ENCODE results near the gene MARCHF6.

MARCHF6 gene

DNA sequence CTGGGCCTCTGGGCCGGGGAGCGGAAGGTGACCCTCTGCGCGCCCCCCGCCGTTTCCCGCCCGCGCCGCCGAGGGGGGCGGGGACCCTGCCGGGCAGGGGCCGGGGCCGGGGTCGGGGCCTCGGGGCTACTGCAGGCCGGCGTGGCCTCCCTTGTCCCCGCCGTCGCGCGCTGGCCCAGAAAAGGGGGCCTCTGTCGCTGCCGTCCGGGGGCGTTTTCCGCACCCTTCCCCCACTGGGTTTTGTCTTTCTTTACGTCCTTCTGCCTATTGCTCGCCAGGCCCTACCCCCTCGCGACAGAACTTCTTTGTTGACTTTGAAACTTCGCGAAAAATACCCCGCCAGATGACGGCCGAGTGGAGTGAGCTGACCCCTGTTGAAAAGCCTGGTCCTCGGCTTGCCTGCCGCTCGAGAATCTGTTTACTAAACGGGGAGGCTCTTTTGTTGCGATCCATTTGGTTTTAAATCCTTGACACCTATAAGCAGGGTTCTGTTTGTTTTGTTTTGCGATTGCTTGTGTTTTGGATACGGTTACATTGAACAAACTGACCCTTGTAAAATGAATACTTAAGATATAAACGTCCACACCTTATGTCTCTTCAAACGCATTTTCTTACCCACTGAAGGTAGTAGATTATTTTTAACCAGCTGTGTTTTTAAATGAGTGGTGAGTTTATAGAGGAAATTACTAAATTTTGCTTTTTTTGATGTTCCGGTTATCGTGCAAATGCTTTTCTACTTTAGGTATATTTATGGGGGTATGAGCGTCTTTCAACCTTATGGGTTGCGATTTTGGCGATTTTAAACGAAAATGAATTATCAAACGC lies 765 bp downstream of the MARCHF6 start:
- Histone ChIP-seq H3K9me3 (ENCODE audit: control insufficient read depth, insufficient read depth, low read depth, low read length) (no peaks in the 10 kb centered on the region), H3K27me3 (ENCODE audit: control insufficient read depth, insufficient read depth, low read length) (no peaks in the 10 kb centered on the region), H3K27ac (ENCODE audit: low read depth, low read length) (peak overlapping the region; percentile 96), H3K9ac (ENCODE audit: low read length) (peak overlapping the region; percentile 80), H3K4me3 (ENCODE audit: low read depth, low read length) (peak overlapping the region; percentile 86), H3K36me3 (ENCODE audit: control insufficient read depth, insufficient read depth, low read length) (no peaks in the 10 kb centered on the region), H3K4me1 (ENCODE audit: control insufficient read depth, insufficient read depth, low read length) (peaks cover 20% of the 10 kb centered on the region)

- H3K4me1 ChIP-seq (ENCODE audit: control insufficient read depth, insufficient read depth, low read length) = peaks cover 20% of the 10 kb centered on the region
- peak overlapping the region; percentile 86 for H3K4me3 ChIP-seq (ENCODE audit: low read depth, low read length)
- H3K27me3 ChIP-seq (ENCODE audit: control insufficient read depth, insufficient read depth, low read length) = no peaks in the 10 kb centered on the region
- H3K9ac ChIP-seq (ENCODE audit: low read length) = peak overlapping the region; percentile 80
- H3K27ac ChIP-seq (ENCODE audit: low read depth, low read length) = no peak overlapping the region
- H3K36me3 ChIP-seq (ENCODE audit: control insufficient read depth, insufficient read depth, low read length) = no peaks in the 10 kb centered on the region
- H3K9me3 ChIP-seq (ENCODE audit: control insufficient read depth, insufficient read depth, low read depth, low read length) = no peaks in the 10 kb centered on the region
Measured at GRCh38 chr5:10355071-10355889, 1.8 kb downstream of the MARCHF6 start.

DNA sequence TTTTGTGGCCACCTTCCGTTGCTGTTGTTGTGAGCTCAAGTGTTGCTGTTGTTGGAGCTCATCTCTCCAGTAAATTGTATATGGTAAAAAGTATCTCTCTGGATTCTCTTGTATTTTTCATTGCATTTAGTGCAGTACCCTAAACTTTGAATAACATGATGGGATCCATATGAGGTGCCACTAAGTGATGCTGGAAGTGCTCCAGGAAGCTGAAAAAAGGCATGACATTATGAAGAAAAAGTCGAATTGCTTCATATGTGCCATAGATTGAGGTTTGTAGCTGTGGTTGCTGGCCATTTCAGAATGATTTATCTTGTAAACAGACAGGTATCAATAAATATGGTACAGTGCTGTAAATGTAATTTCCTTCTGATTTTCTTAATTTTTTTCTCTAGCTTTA lies 5.5 kb downstream of the MARCHF6 start:
- peaks cover 8% of the 10 kb centered on the region for H3K4me1 ChIP-seq (ENCODE audit: control insufficient read depth, insufficient read depth, low read length)
- no peaks in the 10 kb centered on the region for H3K9me3 ChIP-seq (ENCODE audit: control insufficient read depth, insufficient read depth, low read depth, low read length)
- H3K27ac ChIP-seq (ENCODE audit: low read depth, low read length) = no peak overlapping the region
- H3K4me3 ChIP-seq (ENCODE audit: low read depth, low read length) = no peak overlapping the region
- no peaks in the 10 kb centered on the region for H3K27me3 ChIP-seq (ENCODE audit: control insufficient read depth, insufficient read depth, low read length)
- no peaks in the 10 kb centered on the region for H3K36me3 ChIP-seq (ENCODE audit: control insufficient read depth, insufficient read depth, low read length)
- H3K9ac ChIP-seq (ENCODE audit: low read length) = no peak overlapping the region

DNA sequence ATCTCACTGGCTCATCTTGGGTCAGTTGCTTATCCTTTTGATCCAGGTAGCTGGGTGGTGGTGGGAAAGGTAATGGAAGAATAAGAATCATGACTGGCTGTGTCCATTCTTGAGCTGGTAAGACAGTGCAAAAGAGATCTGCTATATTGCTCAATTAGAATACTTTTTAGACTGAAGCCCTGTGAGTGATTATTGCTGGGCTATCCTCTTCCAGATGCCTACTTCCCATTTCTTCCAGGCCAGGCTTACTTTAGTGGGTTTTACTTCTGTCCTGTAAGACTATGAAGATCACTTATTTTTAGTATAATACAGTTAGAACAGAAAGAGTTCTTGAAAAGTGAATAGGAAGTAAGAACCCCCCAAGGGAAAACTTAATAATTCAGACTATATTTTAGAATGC lies 7.2 kb downstream of the MARCHF6 start:
- peaks cover 8% of the 10 kb centered on the region for H3K4me1 ChIP-seq (ENCODE audit: control insufficient read depth, insufficient read depth, low read length)
- H3K27me3 ChIP-seq (ENCODE audit: control insufficient read depth, insufficient read depth, low read length) = no peaks in the 10 kb centered on the region
- H3K27ac ChIP-seq (ENCODE audit: low read depth, low read length) = no peak overlapping the region
- H3K4me3 ChIP-seq (ENCODE audit: low read depth, low read length) = no peak overlapping the region
- H3K36me3 ChIP-seq (ENCODE audit: control insufficient read depth, insufficient read depth, low read length) = no peaks in the 10 kb centered on the region
- no peaks in the 10 kb centered on the region for H3K9me3 ChIP-seq (ENCODE audit: control insufficient read depth, insufficient read depth, low read depth, low read length)
- H3K9ac ChIP-seq (ENCODE audit: low read length) = no peak overlapping the region

GRCh38 chr5:10363519-10364185 lies 10.2 kb downstream of the MARCHF6 start:
- H3K27me3 ChIP-seq (ENCODE audit: control insufficient read depth, insufficient read depth, low read length) = no peaks in the 10 kb centered on the region
- no peaks in the 10 kb centered on the region for H3K36me3 ChIP-seq (ENCODE audit: control insufficient read depth, insufficient read depth, low read length)
- no peak overlapping the region for H3K27ac ChIP-seq (ENCODE audit: low read depth, low read length)
- H3K9ac ChIP-seq (ENCODE audit: low read length) = no peak overlapping the region
- no peaks in the 10 kb centered on the region for H3K4me1 ChIP-seq (ENCODE audit: control insufficient read depth, insufficient read depth, low read length)
- H3K4me3 ChIP-seq (ENCODE audit: low read depth, low read length) = no peak overlapping the region
- H3K9me3 ChIP-seq (ENCODE audit: control insufficient read depth, insufficient read depth, low read depth, low read length) = no peaks in the 10 kb centered on the region

DNA sequence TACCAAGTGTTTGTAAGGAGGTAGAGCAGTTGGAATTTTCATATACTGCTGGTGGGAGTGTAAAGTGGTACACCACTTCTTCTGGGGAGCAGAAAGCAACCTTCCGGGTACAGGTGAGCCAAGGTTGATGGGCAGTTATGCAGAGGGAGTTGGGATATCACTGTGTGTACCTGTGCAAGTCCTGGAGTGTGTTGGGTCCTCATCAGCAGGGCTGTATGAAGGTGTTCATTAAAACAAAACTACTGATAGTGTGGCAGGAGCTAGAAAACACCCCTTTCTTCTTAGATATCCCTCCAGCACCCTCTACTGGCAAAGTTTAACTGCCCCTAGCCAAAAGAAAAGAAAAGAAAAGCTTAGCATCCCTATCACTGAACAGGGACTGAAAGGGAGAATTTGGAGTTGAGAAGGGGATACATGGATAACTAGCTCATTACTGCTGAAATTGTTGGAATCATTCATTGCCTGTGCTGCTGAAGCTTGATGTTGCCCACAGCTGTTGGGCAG lies 10.7 kb downstream of the MARCHF6 start:
- Histone ChIP-seq H3K36me3 (ENCODE audit: control insufficient read depth, insufficient read depth, low read length) (no peaks in the 10 kb centered on the region), H3K4me1 (ENCODE audit: control insufficient read depth, insufficient read depth, low read length) (no peaks in the 10 kb centered on the region)

DNA sequence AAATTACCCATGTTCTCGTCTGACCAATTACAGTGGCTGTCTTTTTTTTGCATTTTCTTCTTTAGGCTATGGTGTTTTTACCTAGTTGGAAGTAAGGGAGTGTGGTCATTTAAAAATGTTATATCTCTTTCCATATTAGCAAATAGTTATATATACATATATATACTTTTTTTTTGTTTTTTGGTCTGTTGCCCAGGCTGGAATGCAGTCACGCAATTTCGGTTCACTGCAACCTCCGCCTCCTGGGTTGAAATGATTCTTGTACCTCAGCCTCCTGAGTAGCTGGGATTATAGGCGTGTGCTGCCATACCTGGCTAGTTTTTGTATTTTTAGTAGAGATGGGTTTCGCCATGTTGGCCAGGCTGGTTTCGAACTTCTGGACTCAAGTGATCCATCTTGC lies 12.3 kb downstream of the MARCHF6 start:
- H3K9me3 ChIP-seq (ENCODE audit: control insufficient read depth, insufficient read depth, low read depth, low read length) = no peaks in the 10 kb centered on the region
- H3K36me3 ChIP-seq (ENCODE audit: control insufficient read depth, insufficient read depth, low read length) = no peaks in the 10 kb centered on the region
- H3K4me3 ChIP-seq (ENCODE audit: low read depth, low read length) = no peak overlapping the region
- H3K27me3 ChIP-seq (ENCODE audit: control insufficient read depth, insufficient read depth, low read length) = no peaks in the 10 kb centered on the region
- H3K9ac ChIP-seq (ENCODE audit: low read length) = no peak overlapping the region
- H3K27ac ChIP-seq (ENCODE audit: low read depth, low read length) = no peak overlapping the region
- H3K4me1 ChIP-seq (ENCODE audit: control insufficient read depth, insufficient read depth, low read length) = no peaks in the 10 kb centered on the region

More for the DNA sequence above, 10.7 kb downstream of the MARCHF6 start:
- Histone ChIP-seq H3K4me3 (ENCODE audit: low read depth, low read length) (no peak overlapping the region), H3K27me3 (ENCODE audit: control insufficient read depth, insufficient read depth, low read length) (no peaks in the 10 kb centered on the region), H3K9me3 (ENCODE audit: control insufficient read depth, insufficient read depth, low read depth, low read length) (no peaks in the 10 kb centered on the region), H3K9ac (ENCODE audit: low read length) (no peak overlapping the region), H3K27ac (ENCODE audit: low read depth, low read length) (no peak overlapping the region)

DNA sequence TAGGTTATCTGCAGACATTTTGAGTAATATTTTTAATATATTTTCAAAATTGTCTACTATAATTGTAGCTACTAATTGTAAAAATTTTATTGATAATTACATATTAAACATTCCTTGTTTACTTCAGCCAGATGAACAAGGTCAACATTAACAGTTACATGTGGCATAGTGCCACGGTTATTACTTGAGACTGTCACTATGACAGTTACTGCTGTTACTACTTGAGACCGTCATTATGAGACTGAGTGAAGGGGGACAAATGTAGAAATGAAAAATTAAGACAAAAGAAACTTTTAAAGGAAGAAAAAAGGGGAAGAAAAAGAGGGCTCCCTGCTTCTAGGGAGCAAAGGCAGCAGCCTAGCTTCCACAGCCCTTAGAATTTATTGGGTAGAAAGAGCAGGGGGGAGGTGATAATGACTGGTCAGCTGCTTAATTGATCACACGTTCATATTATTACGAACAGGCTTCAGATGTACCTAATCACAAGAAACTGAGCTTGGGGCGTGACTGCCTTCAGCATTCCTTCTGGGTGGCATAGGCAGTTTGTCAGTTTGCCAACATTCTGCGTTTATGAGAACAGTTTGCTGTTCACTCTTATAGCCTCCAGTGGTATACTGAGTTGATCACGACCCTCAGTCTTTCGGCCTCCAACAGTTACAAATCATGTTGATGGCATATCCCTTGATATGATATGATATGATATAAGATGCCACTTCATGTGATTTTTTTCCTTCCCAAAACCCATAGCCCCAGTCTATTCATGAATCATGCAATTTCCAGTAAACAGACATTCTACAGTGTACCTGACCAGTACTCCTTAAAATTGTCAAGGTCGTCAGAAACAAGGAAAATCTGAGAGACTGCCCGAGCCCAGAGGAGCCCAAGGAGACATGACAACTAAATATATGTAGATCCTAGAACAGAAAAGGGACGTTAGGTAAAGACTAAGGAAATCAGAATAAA lies 13.1 kb downstream of the MARCHF6 start:
- no peak overlapping the region for H3K4me3 ChIP-seq (ENCODE audit: low read depth, low read length)
- H3K27me3 ChIP-seq (ENCODE audit: control insufficient read depth, insufficient read depth, low read length) = no peaks in the 10 kb centered on the region
- no peak overlapping the region for H3K27ac ChIP-seq (ENCODE audit: low read depth, low read length)
- no peak overlapping the region for H3K9ac ChIP-seq (ENCODE audit: low read length)
- H3K4me1 ChIP-seq (ENCODE audit: control insufficient read depth, insufficient read depth, low read length) = no peaks in the 10 kb centered on the region
- no peaks in the 10 kb centered on the region for H3K36me3 ChIP-seq (ENCODE audit: control insufficient read depth, insufficient read depth, low read length)
- no peaks in the 10 kb centered on the region for H3K9me3 ChIP-seq (ENCODE audit: control insufficient read depth, insufficient read depth, low read depth, low read length)

GRCh38 chr5:10367579-10367978 lies 14.1 kb downstream of the MARCHF6 start:
- no peak overlapping the region for H3K27ac ChIP-seq (ENCODE audit: low read depth, low read length)
- H3K27me3 ChIP-seq (ENCODE audit: control insufficient read depth, insufficient read depth, low read length) = no peaks in the 10 kb centered on the region
- no peak overlapping the region for H3K4me3 ChIP-seq (ENCODE audit: low read depth, low read length)
- H3K9ac ChIP-seq (ENCODE audit: low read length) = no peak overlapping the region
- no peaks in the 10 kb centered on the region for H3K9me3 ChIP-seq (ENCODE audit: control insufficient read depth, insufficient read depth, low read depth, low read length)
- H3K36me3 ChIP-seq (ENCODE audit: control insufficient read depth, insufficient read depth, low read length) = no peaks in the 10 kb centered on the region
- H3K4me1 ChIP-seq (ENCODE audit: control insufficient read depth, insufficient read depth, low read length) = no peaks in the 10 kb centered on the region

- H3K36me3 ChIP-seq (ENCODE audit: control insufficient read depth, insufficient read depth, low read length) = no peaks in the 10 kb centered on the region
- H3K27ac ChIP-seq (ENCODE audit: low read depth, low read length) = no peak overlapping the region
- H3K27me3 ChIP-seq (ENCODE audit: control insufficient read depth, insufficient read depth, low read length) = no peaks in the 10 kb centered on the region
- no peak overlapping the region for H3K9ac ChIP-seq (ENCODE audit: low read length)
- no peak overlapping the region for H3K4me3 ChIP-seq (ENCODE audit: low read depth, low read length)
- peaks cover 8% of the 10 kb centered on the region; the same call in 1 of the 2 replicates for H3K9me3 ChIP-seq (ENCODE audit: control insufficient read depth, insufficient read depth, low read depth, low read length)
- no peaks in the 10 kb centered on the region for H3K4me1 ChIP-seq (ENCODE audit: control insufficient read depth, insufficient read depth, low read length)
Measured at GRCh38 chr5:10370931-10371330, 17.4 kb downstream of the MARCHF6 start.

Measured in HUES6 (cell line).